Epithelial cell of alveolus of lung (primary cell): ENCODE results near the gene ABHD16A. TPM values are rescaled to one million over a fixed set of nuclear protein-coding genes. Genes with fewer than 3 reads are reported as not detected.

Experiments
- total RNA-seq: library from RNA; depleted of rRNA; stranded (reverse); fragments of >200 nt; gene quantifications from 2 replicates; pipeline ENCODE4 v1.2.1, GENCODE V29; 2015

The ABHD16A gene
- total RNA-seq, 1 donor from 2014 or later = 28.7 TPM

DNA sequence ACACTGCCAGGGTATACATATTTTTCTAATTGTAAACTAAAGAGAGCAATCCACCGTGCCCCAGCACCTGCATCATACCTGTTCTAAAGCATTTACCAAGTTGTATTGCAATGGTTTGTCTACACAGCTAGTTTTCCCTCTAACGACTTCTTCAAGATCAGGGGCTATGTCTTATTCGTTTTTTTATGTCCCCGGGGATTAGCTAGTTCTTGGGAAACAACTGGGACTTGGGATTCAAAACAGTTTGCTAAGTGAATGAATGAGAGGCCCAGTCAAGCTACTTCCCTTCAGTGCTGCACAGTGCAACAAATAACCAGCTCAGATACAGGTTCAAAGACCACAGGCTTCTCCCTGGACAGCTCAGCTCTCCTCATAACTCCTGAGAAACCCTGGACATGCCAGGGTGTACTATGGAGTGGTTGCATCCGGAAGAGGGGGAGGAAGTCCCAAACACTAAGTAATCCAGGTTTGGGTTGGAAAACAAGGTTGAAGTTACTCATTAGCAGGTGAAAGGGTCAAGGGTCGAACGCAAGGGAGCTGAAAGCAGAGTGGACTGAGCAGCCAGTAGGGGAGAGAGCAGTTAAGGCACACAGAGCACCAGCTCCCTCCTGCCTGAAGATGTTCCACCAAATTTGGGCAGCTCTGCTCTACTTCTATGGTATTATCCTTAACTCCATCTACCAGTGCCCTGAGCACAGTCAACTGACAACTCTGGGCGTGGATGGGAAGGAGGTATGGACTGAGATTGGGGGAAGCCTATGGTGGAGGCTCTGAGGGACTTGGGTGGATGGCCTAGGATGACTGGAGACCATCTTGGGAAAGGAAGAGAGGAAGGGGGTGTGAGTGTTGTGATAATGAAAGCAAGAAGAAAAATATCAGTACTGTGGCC is 47.5 kb downstream of the ABHD16A start, which contains the start of gene APOM:
Gene APOM, plus strand, starts transcription at position 546 of the 889 bp plus-strand sequence. Its CDS starts 73 bp downstream, at position 619.

Other genes with a start within 250 kb of the ABHD16A start
- gene MICB, start 205.2 kb downstream of the ABHD16A start, total RNA-seq = 1.8 and 23.1 TPM in 2 replicates
- gene MCCD1, start 174.4 kb downstream of the ABHD16A start, total RNA-seq = not detected in 2 replicates
- gene DDX39B, start 161.3 kb downstream of the ABHD16A start, total RNA-seq = 517 and 600 TPM in 2 replicates
- 4.1 and 5.9 TPM in 2 replicates for gene ATP6V1G2, start 156.7 kb downstream of the ABHD16A start, total RNA-seq
- gene NFKBIL1, start 155.7 kb downstream of the ABHD16A start, total RNA-seq = 17.8 and 24.4 TPM in 2 replicates
- gene LTA, start 131.0 kb downstream of the ABHD16A start, total RNA-seq = not detected in 2 replicates
- not detected in 2 replicates for gene TNF, start 127.8 kb downstream of the ABHD16A start, total RNA-seq
- gene LTB, start 120.9 kb downstream of the ABHD16A start, total RNA-seq = 0.91 TPM in 1 of 2 replicates, not detected in the other
- 0.08 TPM in 1 of 2 replicates, not detected in the other for gene LST1, start 117.0 kb downstream of the ABHD16A start, total RNA-seq
- gene NCR3, start 110.3 kb downstream of the ABHD16A start, total RNA-seq = not detected in 2 replicates
- gene AIF1, start 88.1 kb downstream of the ABHD16A start, total RNA-seq = not detected in 2 replicates
- 80.5 and 92.3 TPM in 2 replicates for gene PRRC2A, start 82.6 kb downstream of the ABHD16A start, total RNA-seq
- 217 and 269 TPM in 2 replicates for gene BAG6, start 50.7 kb downstream of the ABHD16A start, total RNA-seq
- 1.8 and 3.0 TPM in 2 replicates for gene APOM, start 47.4 kb downstream of the ABHD16A start, total RNA-seq
- gene C6orf47, start 42.5 kb downstream of the ABHD16A start, total RNA-seq = 16.0 and 18.2 TPM in 2 replicates
- gene GPANK1, start 38.3 kb downstream of the ABHD16A start, total RNA-seq = 20.8 and 34.9 TPM in 2 replicates
- gene CSNK2B, start 37.2 kb downstream of the ABHD16A start, total RNA-seq = 297 and 307 TPM in 2 replicates
- 0.91 and 2.1 TPM in 2 replicates for gene LY6G5B, start 33.3 kb downstream of the ABHD16A start, total RNA-seq
- gene LY6G5C, start 22.3 kb downstream of the ABHD16A start, total RNA-seq = 0.64 and 1.4 TPM in 2 replicates
- not detected in 2 replicates for gene LY6G6F, start 3.5 kb upstream of the ABHD16A start, total RNA-seq
- gene LY6G6D, start 12.0 kb upstream of the ABHD16A start, total RNA-seq = not detected in 2 replicates
- gene LY6G6C, start 18.4 kb upstream of the ABHD16A start, total RNA-seq = not detected in 2 replicates
- not detected in 2 replicates for gene MPIG6B, start 20.0 kb upstream of the ABHD16A start, total RNA-seq
- 41.9 and 42.4 TPM in 2 replicates for gene DDAH2, start 26.0 kb upstream of the ABHD16A start, total RNA-seq
- 281 and 648 TPM in 2 replicates for gene CLIC1, start 33.2 kb upstream of the ABHD16A start, total RNA-seq
- 5.0 and 10.5 TPM in 2 replicates for gene MSH5, start 36.7 kb upstream of the ABHD16A start, total RNA-seq
- not detected in 2 replicates for gene SAPCD1, start 59.3 kb upstream of the ABHD16A start, total RNA-seq
- 0.13 TPM in 1 of 2 replicates, not detected in the other for gene VWA7, start 74.0 kb upstream of the ABHD16A start, total RNA-seq
- gene VARS1, start 92.4 kb upstream of the ABHD16A start, total RNA-seq = 44.4 and 93.2 TPM in 2 replicates
- gene LSM2, start 103.6 kb upstream of the ABHD16A start, total RNA-seq = 75.9 and 82.9 TPM in 2 replicates
- gene HSPA1L, start 112.0 kb upstream of the ABHD16A start, total RNA-seq = 0.48 and 0.78 TPM in 2 replicates
- gene HSPA1A, start 112.2 kb upstream of the ABHD16A start, total RNA-seq = 54.6 and 130 TPM in 2 replicates
- gene HSPA1B, start 124.4 kb upstream of the ABHD16A start, total RNA-seq = 56.9 and 72.9 TPM in 2 replicates
- 47.8 and 53.7 TPM in 2 replicates for gene NEU1, start 159.5 kb upstream of the ABHD16A start, total RNA-seq
- 1.0 TPM in 1 of 2 replicates, not detected in the other for gene SLC44A4, start 175.7 kb upstream of the ABHD16A start, total RNA-seq
- gene EHMT2, start 194.4 kb upstream of the ABHD16A start, total RNA-seq = 43.0 and 43.1 TPM in 2 replicates
- gene ZBTB12, start 198.8 kb upstream of the ABHD16A start, total RNA-seq = 2.0 and 2.1 TPM in 2 replicates
- 0.65 and 4.8 TPM in 2 replicates for gene C2, start 224.4 kb upstream of the ABHD16A start, total RNA-seq
- gene CFB, start 242.8 kb upstream of the ABHD16A start, total RNA-seq = 5.2 and 10.7 TPM in 2 replicates